Islet precursor cell (in vitro differentiated cells): ENCODE measurements around the gene VEZT.
"Not testable (repeated sequence)": the region's sequence is repeated elsewhere in the genome, so short reads cannot be mapped to it uniquely, and the experiment has no call there.

ENCODE experiments used
- DNase-seq: peaks from one replicate; pipeline ENCODE4 v3.0.0-alpha.2; 2018

The VEZT gene

GRCh38 chr12:95262808-95263207 lies 45.2 kb downstream of the VEZT start:
- DNase-seq: no peak

DNA sequence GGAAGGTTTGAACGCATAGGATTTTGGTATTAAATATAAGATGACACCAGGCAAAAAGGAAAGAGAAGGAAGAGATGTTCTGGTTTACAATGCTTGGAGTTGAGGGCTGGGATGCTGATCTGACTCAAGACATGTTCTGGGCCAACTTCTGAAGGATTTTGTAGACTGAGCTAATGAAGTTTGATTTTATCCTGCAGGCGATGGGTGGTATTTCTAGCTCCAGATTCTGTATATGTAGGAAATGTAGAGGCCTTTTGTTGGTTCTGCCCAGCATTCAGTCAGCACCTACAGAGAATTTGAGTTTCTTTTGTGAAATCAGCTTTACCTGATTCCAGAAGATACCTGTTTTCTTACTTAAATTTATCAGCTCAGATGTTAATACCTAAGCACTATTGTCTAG lies 48.2 kb downstream of the VEZT start:
- DNase-seq: no peak

DNA sequence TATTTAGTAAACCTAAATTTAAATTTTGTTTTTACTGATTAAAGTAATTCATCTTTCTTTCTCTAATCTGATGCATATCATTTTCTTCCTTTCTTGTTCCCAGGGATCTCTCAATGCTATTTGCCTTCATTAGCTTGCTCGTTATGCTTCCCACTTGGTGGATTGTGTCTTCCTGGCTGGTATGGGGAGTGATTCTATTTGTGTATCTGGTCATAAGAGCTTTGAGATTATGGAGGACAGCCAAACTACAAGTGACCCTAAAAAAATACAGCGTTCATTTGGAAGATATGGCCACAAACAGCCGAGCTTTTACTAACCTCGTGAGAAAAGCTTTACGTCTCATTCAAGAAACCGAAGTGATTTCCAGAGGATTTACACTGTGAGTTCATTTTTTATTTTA lies 48.6 kb downstream of the VEZT start:
- DNase-seq: no peak

- no peak for DNase-seq
These were observed 52.3 kb downstream of the VEZT start for GRCh38 chr12:95269892-95270291.

DNA sequence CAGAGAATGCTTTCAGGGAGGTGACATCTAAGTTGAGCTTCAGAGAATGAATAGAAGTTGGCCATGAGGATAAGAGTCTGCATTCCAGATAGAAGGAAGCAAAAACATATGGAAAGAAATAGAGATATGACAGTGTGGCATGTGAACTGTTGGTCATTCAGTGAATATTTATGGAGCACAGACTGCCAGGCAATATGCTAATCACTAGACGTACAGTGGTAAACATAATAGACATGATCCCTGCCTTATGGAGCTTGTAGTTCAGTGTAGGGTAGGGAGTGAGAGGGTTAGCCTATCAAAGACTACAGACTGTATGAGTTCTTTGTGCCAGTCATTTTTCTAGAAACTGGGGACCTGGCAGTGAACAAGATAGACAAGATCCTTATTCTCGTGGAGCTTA lies 53.9 kb downstream of the VEZT start:
- no peak for DNase-seq

GRCh38 chr12:95277139-95277538 lies 59.5 kb downstream of the VEZT start:
- DNase-seq: no peak

- DNase-seq: no peak
These were observed 62.2 kb downstream of the VEZT start for GRCh38 chr12:95279856-95280255.

DNA sequence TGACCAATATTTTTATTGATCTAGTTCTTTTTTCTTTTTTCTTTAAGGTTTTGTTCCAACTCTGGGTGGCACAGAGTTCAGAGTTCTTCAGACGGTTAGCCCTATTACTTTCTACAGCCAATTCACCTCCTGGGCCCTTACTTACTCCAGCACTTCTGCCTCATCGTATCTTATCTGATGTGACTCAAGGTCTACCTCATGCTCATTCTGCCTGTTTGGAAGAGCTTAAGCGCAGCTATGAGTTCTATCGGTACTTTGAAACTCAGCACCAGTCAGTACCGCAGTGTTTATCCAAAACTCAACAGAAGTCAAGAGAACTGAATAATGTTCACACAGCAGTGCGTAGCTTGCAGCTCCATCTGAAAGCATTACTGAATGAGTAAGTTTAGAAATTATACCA lies 64.7 kb downstream of the VEZT start:
- DNase-seq: no peak

- no peak for DNase-seq
These were observed 65.8 kb downstream of the VEZT start for GRCh38 chr12:95283371-95283770.

GRCh38 chr12:95286713-95287112 lies 69.1 kb downstream of the VEZT start:
- DNase-seq: no peak

GRCh38 chr12:95291501-95291900 lies 73.9 kb downstream of the VEZT start:
- no peak for DNase-seq

GRCh38 chr12:95298916-95299315 lies 81.3 kb downstream of the VEZT start:
- DNase-seq: peak; percentile 32

- no peak for DNase-seq
These were observed 82.7 kb downstream of the VEZT start for GRCh38 chr12:95300286-95300685.

DNA sequence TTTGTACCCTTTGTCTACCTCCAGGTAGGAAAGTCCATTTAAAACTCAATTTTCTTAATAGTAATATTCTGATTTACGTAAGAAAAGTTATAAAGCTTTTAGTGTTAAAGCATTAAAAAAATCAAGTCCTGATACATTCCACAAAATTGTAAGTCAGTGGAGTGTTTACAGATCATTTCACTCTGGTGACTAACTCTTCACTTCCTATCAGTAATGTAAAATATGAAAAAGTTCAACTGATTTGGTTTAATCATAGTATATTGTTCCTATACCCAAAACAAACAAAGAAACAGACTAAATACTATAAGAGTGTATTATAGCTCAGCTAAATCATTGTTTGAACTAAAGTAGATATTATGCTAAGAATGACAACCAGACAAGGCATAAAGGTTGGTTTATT lies 85.9 kb downstream of the VEZT start:
- no peak for DNase-seq

DNA sequence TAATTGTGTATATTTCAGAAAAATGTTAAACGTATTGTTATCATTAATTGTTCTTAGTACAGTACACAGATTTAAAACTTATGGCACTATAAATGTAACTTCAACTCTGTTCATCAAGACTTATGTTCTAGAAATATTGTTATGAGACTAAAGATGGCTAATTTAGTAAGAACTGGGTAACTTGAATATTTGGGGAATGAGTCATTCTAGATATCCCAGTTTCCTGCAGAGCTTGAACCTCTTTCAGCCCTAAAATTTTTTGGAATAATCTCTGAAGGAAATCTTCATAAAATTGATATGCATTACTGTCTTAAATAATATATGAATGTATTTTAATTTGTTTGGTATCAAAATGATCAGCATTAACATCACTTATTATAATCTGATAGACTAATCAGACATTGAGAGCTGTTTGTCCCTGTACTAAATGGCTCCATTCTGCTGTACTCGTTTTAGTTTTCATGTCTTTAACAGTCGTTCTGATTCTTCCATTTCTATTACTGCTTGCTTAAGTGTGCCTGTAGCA lies 87.1 kb downstream of the VEZT start:
- DNase-seq: no peak

GRCh38 chr12:95312656-95313055 lies 95.0 kb downstream of the VEZT start:
- DNase-seq: no peak

- DNase-seq: not testable (repeated sequence)
These were observed 97.1 kb downstream of the VEZT start for GRCh38 chr12:95314756-95315155.

- no peak for DNase-seq
These were observed 99.2 kb downstream of the VEZT start for GRCh38 chr12:95316798-95317197.

DNA sequence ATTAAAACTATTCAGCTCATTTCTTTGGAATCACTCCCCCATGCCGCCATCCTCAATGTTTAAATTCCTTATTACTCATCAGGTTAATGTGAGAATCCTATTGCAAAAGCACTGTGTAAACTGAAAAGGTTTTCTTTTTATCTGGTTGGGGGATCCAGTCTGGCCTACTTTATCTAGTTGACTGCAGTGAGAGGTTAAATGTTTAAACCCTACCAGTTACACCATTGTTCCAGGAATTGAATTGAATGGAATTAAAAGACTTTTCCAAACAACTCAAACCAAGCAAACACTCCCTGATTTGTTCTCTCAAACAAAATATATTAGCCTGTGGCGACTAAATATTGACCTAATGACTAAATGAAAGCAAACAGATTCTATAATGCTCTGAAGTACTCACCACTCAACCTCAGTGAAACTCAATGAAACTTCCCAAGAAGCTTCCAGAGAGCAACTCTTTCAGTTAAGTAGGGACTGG lies 100.5 kb downstream of the VEZT start:
- DNase-seq: no peak

DNA sequence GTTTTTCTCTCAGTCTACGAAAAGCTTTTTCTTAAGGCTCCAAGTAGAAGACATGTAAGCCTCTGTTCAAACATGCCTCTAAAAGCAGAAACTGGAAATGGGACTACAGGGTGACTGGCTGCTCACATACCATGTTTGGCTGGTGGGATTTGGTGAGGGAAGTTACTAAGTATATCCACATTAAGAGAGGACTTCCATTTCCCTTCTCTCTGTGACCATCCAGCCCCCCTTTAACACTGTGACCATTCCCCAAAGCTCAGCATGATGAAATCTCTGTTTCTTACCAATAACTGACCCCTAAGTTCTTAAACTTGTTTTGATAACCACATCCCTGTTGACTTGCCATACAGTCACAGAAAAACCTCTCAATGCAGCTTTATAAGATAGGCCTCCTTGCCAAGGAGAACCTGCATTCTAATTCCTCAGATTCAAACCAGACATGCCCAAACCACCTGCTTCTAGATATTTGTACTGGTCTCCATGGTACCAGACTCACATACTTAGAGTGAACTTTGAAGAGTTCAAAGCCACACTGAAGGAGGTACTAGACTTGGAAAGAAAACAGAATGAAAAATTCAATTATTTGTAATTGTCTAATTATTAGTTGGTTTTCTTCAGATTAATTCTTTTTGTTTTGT lies 102.2 kb downstream of the VEZT start:
- DNase-seq: no peak

DNA sequence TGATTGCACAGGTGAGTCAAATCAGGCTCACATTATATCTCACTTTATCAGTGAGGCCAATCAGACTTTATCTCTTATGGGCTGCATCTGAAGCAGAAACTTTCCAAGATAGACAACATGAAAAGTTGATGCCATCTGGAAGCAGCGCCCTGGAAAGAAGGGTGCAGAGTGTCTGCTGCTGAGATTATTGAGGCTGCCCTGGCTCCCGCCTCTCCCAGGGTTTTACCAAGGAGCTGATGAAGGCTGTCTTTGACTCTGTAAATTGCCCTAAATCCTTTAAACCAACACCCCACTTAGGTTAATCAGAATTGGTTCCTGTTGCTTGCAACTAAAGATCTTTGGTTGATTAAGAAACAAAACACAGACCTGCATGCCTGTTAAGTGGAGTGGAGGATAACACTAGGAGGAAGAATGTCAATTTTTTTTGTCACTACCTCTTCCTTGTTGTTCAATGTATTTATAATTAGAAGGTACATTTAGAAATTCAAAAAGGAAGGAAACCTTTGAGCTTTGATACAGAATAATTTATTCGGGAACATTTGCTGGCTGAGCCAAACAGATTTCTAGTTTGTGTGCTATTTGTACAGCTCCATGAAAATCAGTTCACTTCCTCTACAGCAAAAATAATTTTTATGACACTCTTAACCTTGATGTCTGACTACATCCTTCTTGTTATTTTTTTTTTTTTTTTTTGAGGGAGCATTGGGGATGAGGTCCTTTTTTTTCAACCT lies 104.1 kb downstream of the VEZT start:
- no peak for DNase-seq

DNA sequence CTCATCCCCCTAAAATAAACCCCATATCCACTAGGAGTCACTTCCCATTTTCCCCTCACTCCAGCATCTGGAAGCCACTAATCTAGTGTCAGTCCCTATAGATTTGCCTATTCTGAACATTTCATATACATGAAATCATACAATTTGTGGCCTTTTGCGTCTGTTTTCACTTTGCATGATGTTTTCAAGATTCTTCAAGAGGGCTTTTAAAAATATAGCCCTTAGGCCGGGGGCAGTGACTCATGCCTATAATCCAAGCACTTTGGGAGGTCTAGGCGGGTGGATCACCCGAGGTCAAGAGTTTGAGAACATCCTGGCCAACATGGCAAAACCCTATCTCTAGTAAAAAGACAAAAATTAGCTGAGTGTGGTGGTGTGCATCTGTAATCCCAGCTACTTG lies 104.7 kb downstream of the VEZT start:
- DNase-seq: peak; percentile 74

- no peak for DNase-seq
These were observed 105.6 kb downstream of the VEZT start for GRCh38 chr12:95323212-95323611.

DNA sequence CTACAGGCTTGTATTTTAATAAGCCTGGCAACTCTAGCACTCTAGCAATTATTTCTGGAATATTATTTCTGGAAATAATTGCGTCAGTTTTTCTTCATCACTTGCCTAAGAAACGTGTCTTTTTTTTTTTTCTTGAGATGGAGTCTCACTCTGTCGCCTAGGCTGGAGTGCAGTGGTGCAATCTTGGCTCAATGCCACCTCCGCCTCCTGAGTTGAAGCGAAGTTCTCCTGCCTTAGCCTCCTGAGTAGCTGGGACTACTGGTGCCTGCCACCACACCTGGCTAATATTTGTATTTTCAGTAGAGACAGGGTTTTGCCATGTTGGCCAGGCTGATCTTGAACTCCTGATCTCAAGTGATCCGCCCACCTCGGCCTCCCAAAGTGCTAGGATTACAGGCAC lies 106.6 kb downstream of the VEZT start:
- DNase-seq: not testable (repeated sequence)

- no peak for DNase-seq
These were observed 107.9 kb downstream of the VEZT start for GRCh38 chr12:95325501-95325900.
